CD4-positive, alpha-beta T cell treated with Interleukin-6 at 100 ng/mL for 8 hours (primary cell): ENCODE data around the gene TRIP13.
"Not testable (repeated sequence)": the region's sequence is repeated elsewhere in the genome, so short reads cannot be mapped to it uniquely, and the experiment has no call there.

Experiments used
- DNase-seq: peaks from one replicate; pipeline ENCODE4 v3.0.0-alpha.2; 2020; ENCODE audit warnings: mixed read lengths, low spot score

Gene TRIP13

DNA sequence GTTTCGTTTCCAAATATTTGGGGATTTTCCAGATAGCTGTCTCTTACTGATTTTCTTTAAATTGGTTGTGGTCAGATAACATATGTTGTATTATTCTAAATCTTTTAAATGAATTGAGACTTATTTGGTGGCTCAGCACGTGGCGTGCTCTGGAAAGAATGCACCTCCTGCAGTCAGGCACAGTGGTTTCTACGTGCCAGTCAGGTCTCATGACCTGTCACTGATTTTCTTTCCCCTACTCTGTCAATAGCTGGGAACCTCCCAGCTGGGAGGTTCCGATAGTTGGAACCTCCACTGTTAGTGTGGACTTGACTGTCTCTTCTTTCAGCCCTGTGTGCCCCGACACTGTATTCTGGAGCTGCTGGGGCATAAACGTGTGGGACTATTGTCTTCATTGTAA is 27.6 kb downstream of the TRIP13 start:
- DNase-seq = no peak

DNA sequence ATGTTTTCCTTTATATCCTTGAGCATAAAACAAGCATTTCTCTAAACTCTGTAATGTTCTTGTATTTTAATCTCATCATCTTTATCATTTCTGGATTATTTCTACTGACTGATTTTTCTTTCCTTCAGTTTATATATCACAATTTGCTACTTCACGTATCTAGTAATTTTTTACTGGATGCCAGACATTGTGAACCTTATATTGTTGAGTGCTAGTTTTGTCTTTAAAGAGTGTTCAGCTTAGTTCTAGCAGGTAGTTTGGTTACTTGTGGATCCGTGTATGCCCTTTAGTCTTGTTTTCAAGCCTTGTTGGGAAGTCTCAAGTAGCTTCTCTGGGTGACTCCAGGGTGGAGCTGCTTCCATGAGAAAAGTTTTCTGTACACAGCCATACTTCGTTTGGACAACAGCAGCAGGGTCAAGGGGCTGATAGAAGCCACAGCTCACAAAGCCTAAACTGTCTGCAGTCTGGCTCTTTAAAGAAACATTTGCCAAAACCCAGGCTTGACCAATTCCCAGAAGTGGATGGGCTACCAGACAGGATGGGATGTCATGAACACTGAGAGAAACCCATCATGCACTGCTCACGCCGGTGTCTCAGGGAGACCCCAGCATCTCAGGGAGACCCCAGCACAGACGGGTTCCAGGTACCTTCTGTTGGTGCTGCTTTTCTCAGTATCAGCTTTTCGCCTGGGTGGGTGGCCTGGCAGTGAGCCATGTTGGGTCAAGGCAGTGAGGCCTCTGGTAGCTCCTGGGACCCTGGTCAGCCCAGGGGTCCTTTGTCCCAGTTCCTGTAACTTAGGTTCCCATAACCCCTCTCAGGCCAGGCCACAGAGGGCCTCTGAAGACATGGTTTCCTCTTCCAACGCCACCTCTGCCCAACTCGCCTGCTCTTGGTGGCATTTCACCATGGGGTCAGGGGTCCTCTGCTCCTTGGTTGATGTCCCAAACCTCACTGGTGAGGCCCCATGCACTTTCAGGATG is 29.1 kb downstream of the TRIP13 start:
- DNase-seq = no peak

DNA sequence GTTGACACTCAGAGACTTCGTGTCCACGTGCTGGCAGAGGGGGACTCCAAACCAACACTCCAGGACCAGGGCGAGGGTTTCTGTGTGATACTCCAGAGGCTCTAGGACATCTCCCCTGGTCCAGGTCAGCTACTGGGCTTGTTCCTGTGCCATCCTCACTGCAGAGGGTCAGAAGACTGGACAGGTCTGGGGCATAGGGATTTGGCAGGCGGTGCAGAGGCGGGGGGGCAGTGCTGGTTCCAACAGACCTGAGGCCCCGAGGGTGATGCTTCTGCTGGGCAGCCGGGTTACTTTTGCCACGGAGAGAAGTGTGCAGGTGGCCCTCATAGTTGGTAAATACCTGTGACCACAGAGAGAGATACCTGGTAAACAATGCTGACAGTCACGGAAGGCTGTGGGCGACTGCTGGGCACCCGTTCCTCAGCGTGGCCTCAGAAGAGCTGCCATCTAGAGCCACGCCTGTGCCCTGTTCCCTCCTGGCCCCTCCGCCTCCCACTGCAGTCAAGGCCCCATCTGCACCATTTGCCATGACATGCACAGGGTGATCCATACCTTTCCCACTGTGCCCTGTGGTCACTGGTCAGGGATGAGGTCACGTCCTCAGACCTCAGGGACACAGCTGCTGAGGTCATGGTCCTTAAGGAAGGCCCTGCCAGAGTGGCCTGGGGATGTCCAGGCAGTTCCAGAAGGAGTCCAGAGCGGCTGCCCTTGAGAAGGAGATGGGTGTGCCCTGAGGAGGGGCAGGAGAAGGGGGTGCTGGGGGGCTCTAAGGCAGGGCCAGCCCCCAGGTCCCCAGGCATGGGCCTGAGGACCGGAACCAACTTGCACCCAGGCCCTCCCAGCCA is 30.0 kb downstream of the TRIP13 start:
- DNase-seq = no peak

DNA sequence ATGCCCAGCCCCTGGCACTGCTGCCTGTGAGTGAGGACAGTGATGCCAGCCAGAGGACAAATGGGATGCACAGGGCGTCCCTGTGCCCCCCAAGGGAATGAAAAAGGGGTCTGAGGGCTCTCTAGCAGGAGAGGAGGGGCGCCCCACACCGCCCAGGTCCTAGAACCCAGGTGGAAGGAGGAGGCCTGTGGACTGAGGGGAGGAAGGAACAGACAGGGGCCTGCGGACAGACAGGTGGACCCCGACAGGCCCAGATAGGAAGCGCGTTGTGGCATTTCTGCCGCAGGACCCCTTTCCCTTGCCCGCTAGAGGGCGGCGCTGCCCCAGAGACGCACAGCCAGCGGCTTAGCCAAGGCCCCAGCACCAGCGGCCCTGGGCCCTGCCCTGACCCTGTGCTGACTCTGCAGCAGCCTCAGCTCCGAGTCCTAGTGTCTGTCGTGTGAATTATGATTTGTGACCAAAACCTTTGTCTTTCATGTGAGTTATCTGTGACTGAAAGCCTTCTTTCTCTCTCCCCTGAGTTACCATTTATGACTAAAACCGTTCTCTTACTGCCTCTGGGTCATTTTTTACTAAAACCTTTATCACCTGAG is 30.7 kb downstream of the TRIP13 start:
- peak; percentile 65 for DNase-seq

DNA sequence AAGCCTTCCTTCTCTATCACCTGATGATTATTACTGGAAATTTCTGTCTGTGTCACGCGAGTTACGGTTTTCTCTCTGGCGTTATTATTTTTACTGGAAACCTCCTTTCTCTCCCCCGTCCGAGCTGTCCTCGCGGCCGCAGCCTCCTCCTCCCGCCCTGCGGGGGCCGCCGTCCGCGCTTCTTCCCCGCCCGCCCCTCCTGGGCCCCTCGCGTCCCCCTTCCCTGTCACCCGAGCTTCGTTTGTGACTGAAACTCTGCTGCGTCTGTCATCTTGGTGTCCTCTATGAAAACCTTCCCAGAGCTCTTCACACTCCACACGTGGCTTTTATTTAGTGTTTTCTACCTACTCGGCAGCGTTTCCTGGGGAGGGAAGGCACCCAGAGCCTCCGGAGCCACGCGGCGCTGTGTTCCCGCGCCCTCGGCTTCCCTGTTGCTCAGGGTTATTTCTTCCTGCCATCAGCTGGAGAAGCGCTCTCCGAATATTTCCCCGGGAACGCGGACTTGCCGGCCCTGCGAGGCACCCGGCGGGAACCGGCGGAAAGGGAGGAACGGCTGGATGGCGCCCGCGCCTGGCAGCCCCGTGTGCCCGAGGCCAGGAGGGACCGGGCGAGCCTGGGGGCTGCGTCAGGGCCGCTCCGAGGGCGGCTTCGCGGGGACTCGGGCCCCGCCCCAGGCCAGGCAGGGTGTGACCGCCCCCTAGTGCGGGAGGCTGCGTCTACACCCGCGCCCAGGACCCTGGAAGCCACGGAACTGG is 33.9 kb downstream of the TRIP13 start:
- DNase-seq = no peak

DNA sequence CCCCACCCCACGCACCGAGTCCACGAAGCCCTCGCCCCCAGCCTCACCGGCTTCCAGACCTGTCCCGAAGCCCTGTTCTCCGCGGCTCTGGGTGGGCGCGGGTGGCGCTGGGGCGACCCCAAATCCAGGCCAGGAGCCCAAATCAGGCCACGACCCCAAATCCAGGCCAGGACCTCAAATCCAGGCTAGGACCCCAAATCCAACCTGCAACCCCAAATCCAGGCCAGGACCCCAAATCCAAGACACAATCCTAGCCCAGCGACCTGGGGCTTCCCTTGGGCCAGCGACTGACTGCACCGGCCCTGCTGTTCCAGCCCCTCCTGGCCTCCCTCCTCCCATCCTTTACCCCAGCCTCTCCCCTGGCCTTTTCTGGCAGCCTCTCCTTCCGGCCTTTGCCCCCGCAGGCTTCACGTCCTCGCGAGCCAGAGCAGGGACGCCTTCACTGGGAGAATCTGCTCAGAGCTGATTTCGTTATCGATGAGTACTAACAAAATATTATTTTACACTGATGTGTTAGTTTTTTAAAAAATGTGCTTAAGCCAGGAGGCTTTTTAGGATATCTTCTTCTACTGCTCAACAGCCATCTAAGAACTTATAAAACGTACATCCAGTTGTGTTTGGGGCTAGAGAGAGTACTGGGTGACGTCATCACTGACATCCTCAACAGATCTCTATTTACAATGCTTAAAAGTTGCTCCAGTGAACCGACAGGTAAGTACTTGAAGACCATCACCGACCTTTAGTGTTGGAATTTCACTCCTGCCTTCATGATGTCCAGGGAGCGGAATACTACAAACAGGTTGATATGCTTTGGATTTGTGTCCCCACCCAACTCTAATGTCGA is 34.7 kb downstream of the TRIP13 start:
- no peak for DNase-seq

DNA sequence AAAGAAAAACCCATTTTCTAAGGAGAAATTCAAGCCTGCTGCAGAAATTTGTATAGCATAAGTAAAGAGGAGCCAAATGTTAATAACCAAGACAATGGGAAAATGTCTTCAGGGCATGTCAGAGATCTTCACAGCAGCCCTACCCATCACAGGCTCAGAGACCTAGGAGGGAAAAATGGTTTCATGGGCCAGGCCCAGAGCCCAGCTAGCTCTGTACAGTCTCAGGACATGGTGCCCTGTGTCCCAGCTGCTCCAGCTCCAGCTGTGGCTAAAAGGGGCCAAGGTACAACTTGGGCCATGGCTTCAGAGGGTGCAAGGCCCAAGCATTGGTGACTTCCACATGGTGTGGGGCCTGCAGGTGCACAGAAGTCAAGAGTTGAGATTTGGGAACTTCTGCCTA is 36.5 kb downstream of the TRIP13 start:
- not testable (repeated sequence) for DNase-seq

DNA sequence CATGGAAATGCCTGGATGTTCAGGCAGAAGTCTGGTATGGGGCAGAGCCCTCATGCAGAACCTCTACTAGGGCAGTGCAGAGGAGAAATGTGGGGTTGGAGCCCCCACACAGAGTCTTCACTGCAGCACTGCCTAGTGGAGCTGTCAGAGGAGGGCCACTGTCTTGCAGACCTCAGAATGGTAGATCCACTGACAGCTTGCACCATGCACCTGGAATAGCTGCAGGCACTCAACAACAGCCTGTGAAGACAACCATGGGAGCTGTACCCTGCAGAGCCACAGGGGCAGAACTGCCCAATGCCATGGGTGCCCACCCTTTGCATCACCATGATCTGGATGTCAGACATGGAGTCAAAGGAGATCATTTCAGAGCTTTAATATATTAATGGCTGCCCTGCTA is 36.9 kb downstream of the TRIP13 start:
- no peak for DNase-seq

DNA sequence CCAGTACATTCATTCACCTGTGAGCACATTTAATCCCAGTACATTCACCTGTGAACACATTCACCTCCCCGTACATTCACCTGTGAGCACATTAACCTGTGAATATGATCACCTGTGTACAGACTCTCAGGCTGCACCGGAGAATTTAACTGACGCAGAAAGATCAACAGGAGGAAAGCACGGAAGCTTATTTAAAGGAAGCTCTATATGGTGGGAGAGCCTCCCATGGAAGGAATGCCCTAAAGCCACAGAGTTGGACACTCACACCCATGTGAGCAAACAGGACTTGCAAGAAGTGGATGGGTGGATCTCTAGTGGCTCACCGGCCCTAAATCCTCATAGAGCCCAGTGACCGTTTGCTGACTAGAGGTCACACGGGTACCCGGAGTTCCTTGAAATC is 38.2 kb downstream of the TRIP13 start:
- DNase-seq = no peak

DNA sequence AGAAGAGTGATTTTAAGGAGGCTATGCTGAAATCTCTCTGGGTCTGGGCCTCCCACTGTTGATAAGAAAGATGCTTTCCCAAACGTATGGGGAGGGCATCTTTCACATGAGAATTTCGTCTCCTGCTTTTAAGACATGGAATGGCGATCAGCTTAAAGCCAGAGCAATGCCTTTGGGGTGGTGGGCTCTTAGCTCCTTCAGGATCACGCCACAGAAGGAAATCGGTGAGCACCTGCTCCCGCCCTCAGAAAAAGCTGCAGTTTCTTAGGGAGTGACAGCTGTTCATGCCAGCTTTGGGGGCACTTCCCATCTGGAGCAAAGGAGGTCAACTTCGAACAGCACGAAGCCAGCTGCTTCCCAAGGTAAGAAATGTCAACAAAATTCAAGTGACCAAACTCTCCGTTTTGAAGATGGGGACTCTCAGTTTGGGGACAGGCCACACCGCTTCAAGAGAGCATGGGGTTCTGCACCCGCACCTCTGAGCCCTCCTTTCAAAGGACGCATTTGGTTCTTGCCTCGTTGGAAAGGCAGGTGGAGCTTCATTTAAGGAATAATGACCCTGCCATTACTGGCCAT is 39.0 kb downstream of the TRIP13 start:
- no peak for DNase-seq

DNA sequence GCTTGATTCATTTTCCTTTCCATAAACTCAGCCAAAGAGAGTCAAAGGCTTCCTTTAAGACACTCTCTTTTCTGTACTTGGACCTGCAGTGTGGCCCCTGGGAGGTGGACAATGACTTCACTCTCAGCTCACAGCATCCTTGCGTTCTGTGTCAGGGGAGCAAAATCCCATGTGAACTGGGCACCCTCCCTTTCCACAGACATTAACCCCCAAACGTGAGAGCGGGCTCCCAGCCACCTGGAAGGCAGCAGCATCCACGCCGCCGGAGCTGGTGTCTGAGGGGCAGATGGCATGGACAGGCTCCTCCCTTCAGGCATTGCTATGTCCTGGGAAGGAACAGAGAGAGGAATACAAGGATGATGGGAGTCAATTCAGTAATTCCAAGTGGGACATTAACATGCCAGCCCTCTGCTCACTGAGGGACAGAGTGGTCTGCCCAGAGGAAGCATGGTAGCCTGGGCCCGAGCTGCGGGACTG is 39.5 kb downstream of the TRIP13 start:
- no peak for DNase-seq

DNA sequence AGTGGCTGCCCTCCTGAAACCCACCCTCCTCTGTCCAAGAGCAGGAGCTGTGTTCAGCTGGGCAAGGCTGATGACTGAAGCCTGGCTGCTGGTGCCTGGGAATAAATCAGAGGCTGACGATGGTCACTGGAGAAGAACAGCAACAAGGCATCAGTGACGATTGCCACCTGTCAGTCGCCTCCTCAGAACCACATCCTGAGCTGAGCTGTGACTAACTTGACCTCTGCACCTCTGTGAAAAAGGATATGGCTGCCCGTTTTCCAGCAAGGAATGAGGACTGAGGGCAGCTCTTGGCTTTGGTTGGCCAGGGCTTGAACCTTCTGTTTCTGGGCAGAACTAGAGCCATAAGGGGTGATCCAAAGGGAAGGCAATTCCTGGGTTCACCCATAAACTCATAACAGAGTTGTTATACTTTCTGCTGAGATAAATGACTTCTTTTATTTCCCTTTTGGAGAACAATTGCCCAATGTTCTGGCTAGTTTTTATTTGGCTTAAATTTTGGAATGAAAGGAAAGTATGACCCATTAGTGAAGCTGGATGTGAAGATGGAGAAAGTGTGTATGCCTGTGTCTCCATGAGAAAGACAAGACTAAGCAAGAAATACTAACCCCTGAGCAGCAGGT is 40.1 kb downstream of the TRIP13 start:
- no peak for DNase-seq

DNA sequence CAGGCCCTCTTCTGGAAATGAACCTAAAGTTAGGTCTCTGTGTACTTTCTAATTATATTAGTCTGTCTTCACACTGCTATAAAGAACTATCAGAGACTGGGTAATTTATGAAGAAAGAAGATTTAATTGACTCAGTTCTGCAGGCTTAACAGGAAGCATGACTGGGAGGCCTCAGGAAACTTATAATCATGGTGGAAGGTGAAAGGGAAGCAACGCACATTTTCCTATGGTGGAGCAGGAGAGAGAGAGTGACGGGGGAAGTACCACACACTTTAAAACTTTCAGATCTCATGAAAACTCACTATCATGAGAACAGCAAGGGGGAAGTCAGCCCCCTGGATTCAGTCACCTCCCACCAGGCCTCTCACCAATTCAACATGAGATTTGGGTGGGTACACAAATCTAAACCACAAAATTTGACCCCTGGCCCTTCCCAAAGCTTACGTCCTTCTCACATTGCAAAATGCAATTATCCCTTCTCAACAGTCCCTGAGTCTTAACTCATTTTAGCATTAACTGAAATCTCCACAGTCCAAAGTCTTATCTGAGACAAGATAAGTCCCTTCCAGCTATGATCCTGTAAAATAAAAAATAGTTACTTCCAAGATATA is 40.7 kb downstream of the TRIP13 start:
- no peak for DNase-seq

DNA sequence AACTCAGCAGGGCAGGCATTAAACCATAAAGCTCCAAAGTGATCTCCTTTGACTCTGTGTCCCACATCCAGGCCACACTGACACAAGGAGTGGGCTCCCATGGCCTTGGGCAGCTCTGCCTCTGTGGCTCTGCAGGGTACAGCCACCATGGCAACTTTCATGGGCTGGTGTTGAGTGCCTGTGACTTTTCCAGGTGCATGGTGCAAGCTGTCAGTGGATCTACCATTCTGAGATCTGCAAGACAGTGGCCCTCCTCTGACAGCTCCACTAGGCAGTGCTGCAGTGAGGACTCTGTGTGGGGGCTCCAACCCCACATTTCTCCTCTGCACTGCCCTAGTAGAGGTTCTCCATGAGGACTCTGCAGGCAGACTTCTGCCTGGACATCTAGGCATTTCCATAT is 41.3 kb downstream of the TRIP13 start:
- not testable (repeated sequence) for DNase-seq

DNA sequence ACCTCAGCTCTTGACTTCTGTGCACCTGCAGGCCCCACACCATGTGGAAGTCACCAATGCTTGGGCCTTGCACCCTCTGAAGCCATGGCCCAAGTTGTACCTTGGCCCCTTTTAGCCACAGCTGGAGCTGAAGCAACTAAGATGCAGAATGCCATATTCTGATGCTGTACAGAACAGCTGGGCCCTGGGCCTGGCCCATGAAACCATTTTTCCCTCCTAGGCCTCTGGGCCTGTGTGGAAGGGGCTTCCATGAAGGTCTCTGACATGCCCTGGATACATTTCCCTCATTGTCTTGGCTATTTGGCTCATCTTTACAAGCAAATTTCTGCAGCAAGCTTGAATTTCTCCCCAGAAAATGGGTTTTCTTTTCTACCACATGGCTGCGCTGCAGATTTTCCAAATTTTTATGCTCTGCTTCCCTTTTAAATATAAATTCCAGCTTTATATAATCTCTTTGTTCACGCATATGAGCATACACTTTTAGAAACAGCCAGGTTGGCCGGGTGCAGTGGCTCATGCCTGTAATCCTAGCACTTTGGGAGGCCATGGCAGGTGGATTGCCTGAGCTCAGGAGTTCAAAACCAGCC is 41.8 kb downstream of the TRIP13 start:
- not testable (repeated sequence) for DNase-seq

DNA sequence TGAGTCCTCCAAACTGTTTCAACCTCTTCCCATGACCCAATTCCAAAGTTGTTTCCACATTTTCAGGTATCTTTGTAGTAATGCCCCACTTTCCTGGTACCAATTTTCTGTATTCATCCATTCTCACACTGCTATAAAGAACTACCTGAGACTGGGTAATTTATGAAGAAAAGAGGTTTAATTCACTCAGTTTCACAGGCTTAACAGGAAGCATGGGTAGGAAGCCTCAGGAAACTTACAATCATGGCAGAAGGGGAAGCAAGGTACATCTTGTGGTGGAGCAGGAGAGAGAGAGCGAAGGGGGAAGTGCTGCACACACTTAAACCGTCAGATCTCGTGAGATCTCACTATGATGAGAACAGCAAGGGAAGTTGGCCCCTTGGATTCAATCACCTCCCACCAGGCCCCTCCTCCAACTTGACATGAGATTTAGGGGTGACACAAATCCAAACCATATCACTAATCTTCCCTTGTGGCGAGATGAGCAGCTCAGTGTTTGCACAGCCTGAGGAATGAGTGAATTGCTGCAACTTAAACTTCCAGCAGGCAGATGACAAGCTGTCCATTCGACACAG is 42.9 kb downstream of the TRIP13 start:
- no peak for DNase-seq

DNA sequence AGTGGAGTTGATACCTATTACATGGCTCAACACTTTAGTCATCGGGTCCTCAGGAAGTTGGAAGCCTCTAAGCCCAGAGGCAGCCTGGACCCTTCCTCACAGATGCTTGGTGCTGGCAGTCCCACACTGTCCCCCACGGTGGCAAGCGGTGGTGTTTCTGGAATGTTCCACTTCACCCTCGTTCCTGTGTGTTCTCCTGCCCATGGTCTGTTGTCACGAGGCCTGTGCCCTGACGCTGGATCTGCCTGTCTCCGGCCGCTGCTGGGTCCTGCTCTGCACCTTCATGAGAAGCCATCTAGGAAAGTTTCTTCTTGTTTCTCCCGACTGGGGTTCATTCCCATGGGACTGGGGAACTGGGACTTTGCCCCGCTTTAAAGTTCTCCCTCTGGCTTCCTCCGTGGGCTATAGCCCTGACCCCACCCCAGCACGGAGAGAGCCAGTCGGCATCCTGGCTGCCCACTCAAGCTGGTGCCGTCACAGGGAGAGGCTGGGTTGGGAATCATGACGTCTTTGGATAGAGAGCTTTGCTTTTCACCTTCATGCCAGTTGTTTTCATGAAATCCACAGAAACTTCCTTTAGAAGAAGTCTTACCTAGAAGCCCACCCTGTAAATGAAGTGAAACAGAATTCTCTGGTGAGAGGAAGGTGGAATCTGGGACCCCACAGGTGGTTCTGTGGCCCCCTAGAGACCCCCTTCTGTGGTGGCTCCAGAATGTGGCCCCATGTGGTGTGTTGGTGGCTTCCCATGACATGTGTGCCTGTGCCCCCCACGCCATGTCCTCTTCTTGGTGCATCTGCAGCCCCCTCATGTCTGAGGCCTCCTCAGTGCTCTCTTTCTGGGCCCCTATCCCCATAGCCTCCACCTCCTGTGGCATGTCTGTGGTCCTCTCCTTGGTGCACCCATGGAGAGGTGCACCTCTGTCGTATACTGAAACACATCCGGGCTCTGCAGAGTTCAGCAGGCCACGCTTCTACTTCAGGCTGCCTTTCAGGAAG is 43.8 kb downstream of the TRIP13 start:
- DNase-seq = no peak
